A549 treated with dexamethasone at 1 μM for 4 hours (cell line): ENCODE results near the gene ATF3. TPM values are rescaled to one million over a fixed set of nuclear protein-coding genes. Genes with fewer than 3 reads are reported as not detected.

Experiments used
- total RNA-seq: library from RNA; stranded (reverse); fragments of 200-300 nt; extraction: Qiagen RNA extraction; gene quantifications from 5 replicates; pipeline ENCODE4 v1.2.3, GENCODE V29; 2022

The ATF3 gene
- 20.8 to 37.6 TPM (median 26.9 TPM) in 5 replicates for total RNA-seq

GRCh38 chr1:212608392-212608958 lies at the start of gene ATF3:
TSS of gene ATF3 (plus strand) at chr1:212608761. CDS start at chr1:212615022, 6,261 bp downstream.

Other genes with a start within 250 kb of the ATF3 start
- 12.9 to 16.9 TPM (median 16.4 TPM) in 5 replicates for gene PACC1, start 193.9 kb upstream of the ATF3 start, total RNA-seq
- gene NENF, start 175.8 kb upstream of the ATF3 start, total RNA-seq, result 96.4 to 117 TPM (median 111 TPM) in 5 replicates
- 24.8 to 34.8 TPM (median 31.6 TPM) in 5 replicates for gene BATF3, start 91.1 kb downstream of the ATF3 start, total RNA-seq
- gene NSL1, start 183.0 kb downstream of the ATF3 start, total RNA-seq, result 28.1 to 37.5 TPM (median 28.5 TPM) in 5 replicates
- 11.4 to 15.2 TPM (median 12.4 TPM) in 5 replicates for gene TATDN3, start 183.1 kb downstream of the ATF3 start, total RNA-seq
- gene SPATA45, start 238.9 kb downstream of the ATF3 start, total RNA-seq, result 0.20 to 0.46 TPM (median 0.42 TPM) in 3 of 5 replicates, not detected in the others
- gene FLVCR1, start 249.5 kb downstream of the ATF3 start, total RNA-seq, result 10.4 to 20.9 TPM (median 17.8 TPM) in 5 replicates